ENCODE data around the gene LHX4. TPM values are rescaled to one million over a fixed set of nuclear protein-coding genes. Genes with fewer than 3 reads are reported as not detected.

LHX4 gene
- total RNA-seq, 1 donor from 2014 or later = 0.36 TPM

DNA sequence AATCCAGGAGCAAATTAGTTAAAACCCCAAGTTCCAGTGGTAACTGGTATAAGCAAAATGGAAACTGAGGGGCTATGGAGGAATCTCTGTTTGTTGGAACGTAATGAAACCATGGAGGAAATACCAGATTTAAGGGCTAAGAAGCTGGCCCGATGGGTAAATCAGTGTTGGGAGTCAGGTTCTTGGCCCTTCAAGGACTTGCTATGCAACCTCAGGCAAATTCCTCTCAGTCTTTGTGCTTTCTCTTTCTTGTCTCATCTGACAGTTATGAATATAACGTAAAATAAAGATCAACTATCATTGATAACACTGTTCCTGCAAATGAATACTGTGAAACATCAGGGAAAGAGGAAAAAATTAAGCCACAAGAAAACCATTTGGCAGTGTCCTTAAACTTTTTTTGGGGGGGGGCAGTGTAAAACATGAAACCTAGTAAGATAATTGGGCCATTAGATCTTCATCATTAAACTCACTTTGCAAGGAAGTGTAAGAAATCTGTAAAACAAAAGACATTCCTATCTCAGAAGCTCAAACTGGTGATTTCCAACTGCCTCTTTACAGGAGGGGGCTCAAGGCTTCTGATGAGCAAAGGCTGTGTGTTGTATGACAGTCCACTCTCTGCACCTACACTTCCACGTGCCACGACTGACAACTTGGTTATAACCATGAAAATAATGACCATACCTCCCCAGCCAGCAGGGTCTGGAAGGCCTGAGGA, 47.6 kb downstream of the LHX4 start:
- H3K4me2 ChIP-seq (ENCODE audit: low read length) = no peak overlapping the region

DNA sequence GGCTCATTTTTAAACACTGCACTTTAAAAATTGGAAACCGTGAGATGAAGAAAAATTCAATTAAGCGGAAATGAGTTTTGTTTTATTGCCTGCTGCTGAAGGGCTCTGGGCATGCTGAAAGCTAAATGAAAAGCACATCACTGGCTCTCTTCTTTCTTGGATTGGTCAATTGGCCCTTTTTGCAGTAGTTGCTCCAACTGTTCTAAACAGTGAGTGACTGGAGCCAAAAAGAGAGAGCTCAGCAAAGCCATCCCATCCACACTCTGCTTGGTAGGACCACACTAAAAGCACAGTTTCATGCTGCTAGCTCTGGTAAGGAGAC, 48.1 kb downstream of the LHX4 start:
- H3K4me1 Mint-ChIP-seq (ENCODE audit: low read depth, unreplicated experiment) = no peaks in the 10 kb centered on the region
- H3K4me1 ChIP-seq (ENCODE audit: insufficient read depth, low read length) = no peaks in the 10 kb centered on the region
- TF ChIP-seq EZH2 (IDR thresholded peaks at IDR 0.05; ENCODE audit: insufficient read depth, low read length) = no peak
- TF ChIP-seq, protein P1, sequence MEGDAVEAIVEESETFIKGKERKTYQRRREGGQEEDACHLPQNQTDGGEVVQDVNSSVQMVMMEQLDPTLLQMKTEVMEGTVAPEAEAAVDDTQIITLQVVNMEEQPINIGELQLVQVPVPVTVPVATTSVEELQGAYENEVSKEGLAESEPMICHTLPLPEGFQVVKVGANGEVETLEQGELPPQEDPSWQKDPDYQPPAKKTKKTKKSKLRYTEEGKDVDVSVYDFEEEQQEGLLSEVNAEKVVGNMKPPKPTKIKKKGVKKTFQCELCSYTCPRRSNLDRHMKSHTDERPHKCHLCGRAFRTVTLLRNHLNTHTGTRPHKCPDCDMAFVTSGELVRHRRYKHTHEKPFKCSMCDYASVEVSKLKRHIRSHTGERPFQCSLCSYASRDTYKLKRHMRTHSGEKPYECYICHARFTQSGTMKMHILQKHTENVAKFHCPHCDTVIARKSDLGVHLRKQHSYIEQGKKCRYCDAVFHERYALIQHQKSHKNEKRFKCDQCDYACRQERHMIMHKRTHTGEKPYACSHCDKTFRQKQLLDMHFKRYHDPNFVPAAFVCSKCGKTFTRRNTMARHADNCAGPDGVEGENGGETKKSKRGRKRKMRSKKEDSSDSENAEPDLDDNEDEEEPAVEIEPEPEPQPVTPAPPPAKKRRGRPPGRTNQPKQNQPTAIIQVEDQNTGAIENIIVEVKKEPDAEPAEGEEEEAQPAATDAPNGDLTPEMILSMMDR (IDR thresholded peaks at IDR 0.05; ENCODE audit: insufficient read depth, low read depth, low read length) = no peak
- FAIRE-seq (no peak), DNase-seq (ENCODE audit: low read depth) (no peak)
- no peaks in the 10 kb centered on the region for H3K27me3 Mint-ChIP-seq (ENCODE audit: low read depth, unreplicated experiment)
- peaks cover 3% of the 10 kb centered on the region for H3K36me3 ChIP-seq (ENCODE audit: insufficient read depth, low read length)
- H4K20me1 ChIP-seq (ENCODE audit: insufficient read depth, low read length) = no peaks in the 10 kb centered on the region
- no peak overlapping the region for H3K4me2 ChIP-seq (ENCODE audit: low read length)
- peaks cover 36% of the 10 kb centered on the region for H3K36me3 Mint-ChIP-seq (ENCODE audit: low read depth, unreplicated experiment)
- H3K9ac ChIP-seq (ENCODE audit: low read length) = no peak overlapping the region
- no peak overlapping the region for H3K27ac ChIP-seq (ENCODE audit: low read depth, low read length)
- H3K4me3 ChIP-seq (ENCODE audit: insufficient read depth, low read depth, low read length) = no peak overlapping the region
- no peaks in the 10 kb centered on the region for H3K79me2 ChIP-seq (ENCODE audit: insufficient read depth, low read length)
- H3K9me3 ChIP-seq (ENCODE audit: insufficient read depth, low read depth, low read length) = no peaks in the 10 kb centered on the region
- no peak overlapping the region for H3K27ac Mint-ChIP-seq (ENCODE audit: unreplicated experiment)
- H3K27me3 ChIP-seq (ENCODE audit: insufficient read depth, low read length) = no peaks in the 10 kb centered on the region
- no peak overlapping the region for H3K4me3 Mint-ChIP-seq (ENCODE audit: unreplicated experiment)
- H2AFZ ChIP-seq (ENCODE audit: low read depth, low read length) = no peak overlapping the region
- H3K9me3 Mint-ChIP-seq (ENCODE audit: unreplicated experiment) = peaks cover 6% of the 10 kb centered on the region

More for the DNA sequence above, 47.6 kb downstream of the LHX4 start:
- peaks cover 38% of the 10 kb centered on the region for H3K36me3 Mint-ChIP-seq (ENCODE audit: low read depth, unreplicated experiment)
- H3K4me1 Mint-ChIP-seq (ENCODE audit: low read depth, unreplicated experiment) = no peaks in the 10 kb centered on the region
- Histone ChIP-seq H3K79me2 (ENCODE audit: insufficient read depth, low read length) (no peaks in the 10 kb centered on the region), H3K9me3 (ENCODE audit: insufficient read depth, low read depth, low read length) (no peaks in the 10 kb centered on the region), H3K9ac (ENCODE audit: low read length) (no peak overlapping the region), H2AFZ (ENCODE audit: low read depth, low read length) (no peak overlapping the region), H3K4me1 (ENCODE audit: insufficient read depth, low read length) (no peaks in the 10 kb centered on the region), H3K4me3 (ENCODE audit: insufficient read depth, low read depth, low read length) (no peak overlapping the region), H4K20me1 (ENCODE audit: insufficient read depth, low read length) (no peaks in the 10 kb centered on the region), H3K36me3 (ENCODE audit: insufficient read depth, low read length) (peaks cover 3% of the 10 kb centered on the region), H3K27ac (ENCODE audit: low read depth, low read length) (no peak overlapping the region), H3K27me3 (ENCODE audit: insufficient read depth, low read length) (no peaks in the 10 kb centered on the region)
- H3K27me3 Mint-ChIP-seq (ENCODE audit: low read depth, unreplicated experiment) = no peaks in the 10 kb centered on the region
- DNase-seq (ENCODE audit: low read depth) (no peak), FAIRE-seq (no peak)
- H3K27ac Mint-ChIP-seq (ENCODE audit: unreplicated experiment) = no peak overlapping the region
- TF ChIP-seq, protein P1 (IDR thresholded peaks at IDR 0.05; ENCODE audit: insufficient read depth, low read depth, low read length) = no peak
- TF ChIP-seq EZH2 (IDR thresholded peaks at IDR 0.05; ENCODE audit: insufficient read depth, low read length) = no peak
- H3K9me3 Mint-ChIP-seq (ENCODE audit: unreplicated experiment) = peaks cover 6% of the 10 kb centered on the region
- no peak overlapping the region for H3K4me3 Mint-ChIP-seq (ENCODE audit: unreplicated experiment)

Data from astrocyte (in vitro differentiated cells and primary cell).